Pancreas (tissue), 10 donors: ENCODE measurements around the gene EGFL7. TPM values are rescaled to one million over a fixed set of nuclear protein-coding genes. Genes with fewer than 3 reads are reported as not detected.

ENCODE experiments used
- ATAC-seq, 4 donors: fragments of 200-7000 bp; cut with Tn5 transposase; one replicate each; pipeline versions ENCODE4 v1.8.0 to v1.9.1; 2020; ENCODE audit warnings: mild to moderate bottlenecking in 4 of 4, moderate library complexity in 4 of 4
- DNase-seq, 6 donors: peaks; one replicate each; pipeline ENCODE4 v3.0.0-alpha.2; 2020
- FAIRE-seq: peaks from 2 replicates; lab custom pipeline; 2012; peaks lifted over from hg19 to GRCh38; lab: Jason Lieb, UNC
- H3K27ac ChIP-seq, 4 donors: fragments of 200-600 bp; sonication (generic); 1 replicate in 3 of 4; 2 replicates in 1 of 4; pipeline versions ENCODE4 v1.5.0 to v1.8.0; 2020
- H3K27me3 ChIP-seq, 4 donors: fragments of 200-600 bp; one replicate each; pipeline ENCODE4 v1.8.0; 2021
- H3K36me3 ChIP-seq, 3 donors: fragments of 200-600 bp; sonication (generic) in 1 of 3; one replicate each; pipeline versions ENCODE4 v1.5.0 to v1.8.0; 2020 to 2021
- H3K4me1 ChIP-seq, 3 donors: fragments of 200-600 bp; one replicate each; pipeline ENCODE4 v1.8.0; 2021
- H3K4me3 ChIP-seq, 4 donors: fragments of 200-600 bp; sonication (generic) in 2 of 4; one replicate each; pipeline versions ENCODE4 v1.5.0 to v1.8.0; 2020 to 2021
- H3K9me3 ChIP-seq, 4 donors: fragments of 200-600 bp; one replicate each; pipeline ENCODE4 v1.8.0; 2021
- CTCF ChIP-seq, 4 donors: fragments of 200-600 bp; sonication (generic) in 3 of 4; IDR thresholded peaks; one replicate each; pipeline versions ENCODE4 v1.5.0 to v1.8.0; 2021; ENCODE audit warnings: antibody characterized with exemption in 4 of 4
- WGBS, 2 donors: extraction: QIAGEN DNeasy Blood & Tissue Kit; methylation state at CpG; one replicate each; pipeline ENCODE4 v1.1.7; 2013; 5-methylcytosine and 5-hydroxymethylcytosine counted together
- intact Hi-C, 3 donors: fragments of 100-400 bp; cut with DNase I; formaldehyde crosslinking; loops; one replicate each; pipeline versions ENCODE4 v1.11.1 to v1.14.2; 2022
- polyA plus RNA-seq, 2 donors: library from polyadenylated mRNA; stranded (reverse); fragments of 200-250 nt; gene quantifications; one replicate each; pipeline ENCODE4 v1.2.3, GENCODE V29; 2013
- total RNA-seq, 6 donors: library from RNA; stranded (reverse); fragmentation: NEBNext Ultra II Directional in 4 of 6; extraction: Animal tissue kit (Norgen Biotek cat#: 25700) in 4 of 6; gene quantifications; one replicate each; pipeline versions ENCODE4 v1.2.1 to v1.2.4, GENCODE V29; 2021 to 2023
- donor health status: healthy with polysubstance abuse.
- donor health status: DM: no; HTN: no; CAD: no; lungs with moderate emphysema.
- donor health status: DM: no; HTN: no; CAD: no.
- donor health status: control.
- donor health status: control.
- donor health status: Bipolar disorder and iron deficiency.
- donor health status: DM: yes; HTN: yes; CAD: no.
- donor health status: DM: no; HTN: no; CAD: no.
- donor health status: DM: no; HTN: no; CAD: no.
- donor health status: DM: yes; HTN: yes; CAD: no.

Gene EGFL7
- total and polyA plus RNA-seq, 8 donors, result 8.6 to 134 (median 16.7) TPM

- DNase-seq, result no peak
- ATAC-seq, result no peak
- Histone ChIP-seq H3K9me3 (no peaks in the 10 kb centered on the region), H3K36me3 (no peaks in the 10 kb centered on the region), H3K27ac (peak overlapping the region; percentile 43 to 76 (median 58)), H3K27me3 (no peaks in the 10 kb centered on the region), H3K4me3 (no peak overlapping the region), H3K4me1 (peaks cover 36 to 45% (median 42%) of the 10 kb centered on the region in 3 donors)
- 72 to 83% methylated on average over 10 of the region's 11 CpGs for WGBS, 2 donors
- intact Hi-C loops, result no loop called here
- no peak for TF ChIP-seq CTCF (IDR thresholded peaks at IDR 0.05)
- FAIRE-seq, result no peak
Observed at GRCh38 chr9:136698635-136699246, 36.0 kb downstream of the EGFL7 start.

- Histone ChIP-seq H3K9me3 (no peaks in the 10 kb centered on the region), H3K27me3 (no peaks in the 10 kb centered on the region), H3K27ac (no peak overlapping the region), H3K36me3 (no peaks in the 10 kb centered on the region), H3K4me3 (no peak overlapping the region), H3K4me1 (peaks cover 26 to 29% (median 29%) of the 10 kb centered on the region in 3 donors)
- TF ChIP-seq CTCF (IDR thresholded peaks at IDR 0.05), result no peak
- intact Hi-C loops, result no loop called here
- no peak for DNase-seq
- WGBS, 2 donors, result 86 to 87% methylated on average over 13 of the region's 13 CpGs
- no peak for FAIRE-seq
- no peak for ATAC-seq
Observed at GRCh38 chr9:136700304-136700703, 37.6 kb downstream of the EGFL7 start.

GRCh38 chr9:136700959-136701667, 38.4 kb downstream of the EGFL7 start:
- FAIRE-seq (no peak), ATAC-seq (no peak), DNase-seq (no peak)
- WGBS, 2 donors, result 62 to 78% methylated on average over 38 of the region's 38 CpGs
- TF ChIP-seq CTCF (IDR thresholded peaks at IDR 0.05), result no peak
- no peaks in the 10 kb centered on the region for H3K9me3 ChIP-seq
- no peaks in the 10 kb centered on the region for H3K36me3 ChIP-seq
- H3K27me3 ChIP-seq, result no peaks in the 10 kb centered on the region
- H3K4me1 ChIP-seq, result peaks cover 20 to 22% (median 21%) of the 10 kb centered on the region in 3 donors
- intact Hi-C loops, result no loop called here
- no peak overlapping the region for H3K4me3 ChIP-seq
- H3K27ac ChIP-seq, result no peak overlapping the region

GRCh38 chr9:136701668-136702053, 38.9 kb downstream of the EGFL7 start:
- H3K4me1 ChIP-seq, result peaks cover 16 to 17% (median 16%) of the 10 kb centered on the region in 3 donors
- H3K4me3 ChIP-seq, result no peak overlapping the region
- H3K27ac ChIP-seq, result no peak overlapping the region
- no peaks in the 10 kb centered on the region for H3K9me3 ChIP-seq
- 67 to 75% methylated on average over 10 of the region's 10 CpGs for WGBS, 2 donors
- FAIRE-seq (no peak), ATAC-seq (no peak), DNase-seq (no peak)
- intact Hi-C loops, result no loop called here
- no peak for TF ChIP-seq CTCF (IDR thresholded peaks at IDR 0.05)
- no peaks in the 10 kb centered on the region for H3K36me3 ChIP-seq
- no peaks in the 10 kb centered on the region for H3K27me3 ChIP-seq
